ENCODE results near the gene OR10J5.
"Not testable (repeated sequence)": the region's sequence is repeated elsewhere in the genome, so short reads cannot be mapped to it uniquely, and the experiment has no call there.

DNA sequence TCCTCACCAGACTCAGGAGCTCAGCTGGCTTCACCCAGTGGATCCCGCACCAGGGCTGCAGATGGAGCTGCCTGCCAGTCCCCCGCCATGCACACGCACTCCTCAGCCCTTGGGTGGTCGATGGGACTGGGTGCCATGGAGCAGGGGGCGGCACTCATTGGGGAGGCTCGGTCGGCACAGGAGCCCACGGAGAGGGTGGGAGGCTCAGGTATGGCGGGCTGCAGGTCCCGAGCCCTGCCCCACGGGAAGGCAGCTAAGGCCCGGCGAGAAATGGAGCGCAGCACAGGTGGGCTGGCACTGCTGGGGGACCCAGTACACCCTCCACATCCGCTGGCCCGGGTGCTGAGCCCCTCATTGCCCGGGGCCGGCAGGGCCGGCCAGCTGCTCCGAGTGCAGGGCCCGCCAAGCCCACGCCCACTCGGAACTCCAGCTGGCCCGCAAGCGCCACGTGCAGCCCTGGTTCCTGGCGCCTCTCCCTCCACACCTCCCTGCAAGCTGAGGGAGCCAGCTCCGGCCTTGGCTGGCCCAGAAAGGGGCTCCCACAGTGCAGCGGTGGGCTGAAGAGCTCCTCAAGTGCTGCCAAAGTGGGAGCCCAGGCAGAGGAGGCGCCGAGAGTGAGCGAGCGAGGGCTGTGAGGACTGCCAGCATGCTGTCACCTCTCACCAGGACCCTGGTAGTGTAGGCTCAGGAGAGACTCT, 41.1 kb downstream of the OR10J5 start:
- TF ChIP-seq, protein P1, sequence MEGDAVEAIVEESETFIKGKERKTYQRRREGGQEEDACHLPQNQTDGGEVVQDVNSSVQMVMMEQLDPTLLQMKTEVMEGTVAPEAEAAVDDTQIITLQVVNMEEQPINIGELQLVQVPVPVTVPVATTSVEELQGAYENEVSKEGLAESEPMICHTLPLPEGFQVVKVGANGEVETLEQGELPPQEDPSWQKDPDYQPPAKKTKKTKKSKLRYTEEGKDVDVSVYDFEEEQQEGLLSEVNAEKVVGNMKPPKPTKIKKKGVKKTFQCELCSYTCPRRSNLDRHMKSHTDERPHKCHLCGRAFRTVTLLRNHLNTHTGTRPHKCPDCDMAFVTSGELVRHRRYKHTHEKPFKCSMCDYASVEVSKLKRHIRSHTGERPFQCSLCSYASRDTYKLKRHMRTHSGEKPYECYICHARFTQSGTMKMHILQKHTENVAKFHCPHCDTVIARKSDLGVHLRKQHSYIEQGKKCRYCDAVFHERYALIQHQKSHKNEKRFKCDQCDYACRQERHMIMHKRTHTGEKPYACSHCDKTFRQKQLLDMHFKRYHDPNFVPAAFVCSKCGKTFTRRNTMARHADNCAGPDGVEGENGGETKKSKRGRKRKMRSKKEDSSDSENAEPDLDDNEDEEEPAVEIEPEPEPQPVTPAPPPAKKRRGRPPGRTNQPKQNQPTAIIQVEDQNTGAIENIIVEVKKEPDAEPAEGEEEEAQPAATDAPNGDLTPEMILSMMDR (conservative IDR thresholded peaks at IDR 0.05; ENCODE audit: low read depth, low read length), result not testable (repeated sequence)
- TF ChIP-seq EZH2 (IDR thresholded peaks at IDR 0.05; ENCODE audit: borderline replicate concordance, low read depth, low read length, poor library complexity, severe bottlenecking), result not testable (repeated sequence)
